IPS-15b (cell line): ENCODE measurements around the gene RSPO1.

Experiments
- H3K27me3 ChIP-seq: one replicate; pipeline ENCODE4 v1.6.1; 2013; ENCODE audit warnings: low read length; ENCODE audit not compliant: control insufficient read depth, insufficient read depth
- H3K36me3 ChIP-seq: one replicate; pipeline ENCODE4 v1.6.1; 2013; ENCODE audit warnings: low read length; ENCODE audit not compliant: control insufficient read depth, insufficient read depth
- H3K4me1 ChIP-seq: one replicate; pipeline ENCODE4 v1.6.1; 2013; ENCODE audit warnings: mild to moderate bottlenecking, low read length; ENCODE audit not compliant: control insufficient read depth, insufficient read depth
- H3K4me3 ChIP-seq: one replicate; pipeline ENCODE4 v1.5.1; 2013; ENCODE audit warnings: low read depth, low read length
- H3K9ac ChIP-seq: one replicate; pipeline ENCODE4 v1.6.1; 2013; ENCODE audit warnings: low read depth, mild to moderate bottlenecking, low read length
- H3K9me3 ChIP-seq: one replicate; pipeline ENCODE4 v1.6.1; 2013; ENCODE audit warnings: mild to moderate bottlenecking, low read length; ENCODE audit not compliant: control insufficient read depth, insufficient read depth

RSPO1 gene

GRCh38 chr1:37667023-37667671 lies 32.5 kb upstream of the RSPO1 start:
- Histone ChIP-seq H3K4me3 (no peak overlapping the region), H3K9ac (no peak overlapping the region), H3K9me3 (no peaks in the 10 kb centered on the region), H3K27me3 (peaks cover 7% of the 10 kb centered on the region), H3K36me3 (no peaks in the 10 kb centered on the region), H3K4me1 (no peaks in the 10 kb centered on the region)

- H3K27me3 ChIP-seq, result peaks cover 7% of the 10 kb centered on the region
- H3K9ac ChIP-seq, result no peak overlapping the region
- no peaks in the 10 kb centered on the region for H3K4me1 ChIP-seq
- H3K9me3 ChIP-seq, result no peaks in the 10 kb centered on the region
- H3K36me3 ChIP-seq, result no peaks in the 10 kb centered on the region
- no peak overlapping the region for H3K4me3 ChIP-seq
These were observed 31.7 kb upstream of the RSPO1 start for GRCh38 chr1:37666241-37666867.

GRCh38 chr1:37663426-37664000 lies 28.8 kb upstream of the RSPO1 start:
- Histone ChIP-seq H3K9me3 (no peaks in the 10 kb centered on the region), H3K36me3 (no peaks in the 10 kb centered on the region), H3K27me3 (peaks cover 2% of the 10 kb centered on the region), H3K4me1 (no peaks in the 10 kb centered on the region), H3K4me3 (no peak overlapping the region), H3K9ac (no peak overlapping the region)

- no peaks in the 10 kb centered on the region for H3K4me1 ChIP-seq
- peaks cover 3% of the 10 kb centered on the region for H3K27me3 ChIP-seq
- H3K36me3 ChIP-seq, result no peaks in the 10 kb centered on the region
- H3K9me3 ChIP-seq, result no peaks in the 10 kb centered on the region
- no peak overlapping the region for H3K4me3 ChIP-seq
- no peak overlapping the region for H3K9ac ChIP-seq
These were observed 27.5 kb upstream of the RSPO1 start for GRCh38 chr1:37662031-37662755.

DNA sequence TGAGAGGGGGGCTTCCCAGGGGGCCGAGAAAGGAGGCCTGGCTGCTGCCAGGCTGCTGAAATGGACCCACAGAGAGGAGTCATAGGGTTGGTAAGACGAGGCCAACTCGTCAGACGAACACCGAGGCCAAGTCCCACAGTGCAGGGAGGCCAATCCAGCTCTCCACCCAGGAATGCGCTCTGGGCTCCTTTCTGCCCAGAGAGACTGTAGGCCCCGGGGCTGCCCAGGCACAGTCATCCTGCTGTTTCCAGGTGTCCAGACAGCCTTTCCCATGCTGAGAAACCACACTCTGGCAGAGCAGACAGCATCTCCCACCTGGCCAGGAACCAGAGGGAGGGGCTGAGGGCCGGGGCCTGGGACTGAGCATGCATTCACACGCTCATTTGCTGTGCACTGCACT lies 26.7 kb upstream of the RSPO1 start:
- no peaks in the 10 kb centered on the region for H3K4me1 ChIP-seq
- no peaks in the 10 kb centered on the region for H3K9me3 ChIP-seq
- H3K36me3 ChIP-seq, result no peaks in the 10 kb centered on the region
- peaks cover 3% of the 10 kb centered on the region for H3K27me3 ChIP-seq
- H3K9ac ChIP-seq, result no peak overlapping the region
- H3K4me3 ChIP-seq, result no peak overlapping the region

DNA sequence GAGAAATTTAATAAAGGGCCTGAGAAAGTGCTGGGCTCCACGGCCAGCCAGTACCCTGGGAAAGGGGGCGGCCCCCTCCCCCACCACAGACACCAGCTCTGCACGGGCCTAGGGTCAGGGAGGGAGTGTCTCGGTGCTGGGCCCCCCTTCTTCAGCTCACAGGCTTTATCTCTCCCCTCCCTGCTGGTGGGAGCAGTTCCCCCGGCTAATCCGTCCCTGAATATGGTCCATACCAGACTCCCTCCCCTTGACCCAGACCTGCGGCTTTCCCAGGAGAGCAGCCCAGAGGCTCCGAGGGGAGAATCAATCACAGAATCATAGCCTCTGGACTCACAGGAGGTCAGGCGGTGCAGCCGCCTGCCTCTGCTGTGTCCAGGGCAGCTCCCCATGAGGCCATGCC lies 26.0 kb upstream of the RSPO1 start:
- no peaks in the 10 kb centered on the region for H3K4me1 ChIP-seq
- H3K36me3 ChIP-seq, result no peaks in the 10 kb centered on the region
- H3K27me3 ChIP-seq, result peaks cover 3% of the 10 kb centered on the region
- no peaks in the 10 kb centered on the region for H3K9me3 ChIP-seq
- H3K4me3 ChIP-seq, result no peak overlapping the region
- no peak overlapping the region for H3K9ac ChIP-seq

GRCh38 chr1:37658486-37658885 lies 23.8 kb upstream of the RSPO1 start:
- H3K36me3 ChIP-seq, result no peaks in the 10 kb centered on the region
- H3K27me3 ChIP-seq, result peaks cover 8% of the 10 kb centered on the region
- no peak overlapping the region for H3K9ac ChIP-seq

GRCh38 chr1:37657620-37658412 lies 23.1 kb upstream of the RSPO1 start:
- H3K9me3 ChIP-seq, result no peaks in the 10 kb centered on the region
- H3K4me3 ChIP-seq, result no peak overlapping the region
- H3K36me3 ChIP-seq, result no peaks in the 10 kb centered on the region
- peaks cover 8% of the 10 kb centered on the region for H3K27me3 ChIP-seq
- H3K4me1 ChIP-seq, result no peaks in the 10 kb centered on the region
- H3K9ac ChIP-seq, result no peak overlapping the region

More at GRCh38 chr1:37658486-37658885, 23.8 kb upstream of the RSPO1 start:
- no peak overlapping the region for H3K4me3 ChIP-seq
- no peaks in the 10 kb centered on the region for H3K9me3 ChIP-seq
- H3K4me1 ChIP-seq, result no peaks in the 10 kb centered on the region

- Histone ChIP-seq H3K9ac (no peak overlapping the region), H3K4me1 (no peaks in the 10 kb centered on the region), H3K4me3 (no peak overlapping the region), H3K27me3 (peaks cover 8% of the 10 kb centered on the region), H3K9me3 (no peaks in the 10 kb centered on the region), H3K36me3 (no peaks in the 10 kb centered on the region)
These were observed 22.2 kb upstream of the RSPO1 start for GRCh38 chr1:37656881-37657280.

- H3K27me3 ChIP-seq, result peaks cover 11% of the 10 kb centered on the region
- no peak overlapping the region for H3K4me3 ChIP-seq
- H3K36me3 ChIP-seq, result no peaks in the 10 kb centered on the region
These were observed 21.3 kb upstream of the RSPO1 start for GRCh38 chr1:37656026-37656425.

DNA sequence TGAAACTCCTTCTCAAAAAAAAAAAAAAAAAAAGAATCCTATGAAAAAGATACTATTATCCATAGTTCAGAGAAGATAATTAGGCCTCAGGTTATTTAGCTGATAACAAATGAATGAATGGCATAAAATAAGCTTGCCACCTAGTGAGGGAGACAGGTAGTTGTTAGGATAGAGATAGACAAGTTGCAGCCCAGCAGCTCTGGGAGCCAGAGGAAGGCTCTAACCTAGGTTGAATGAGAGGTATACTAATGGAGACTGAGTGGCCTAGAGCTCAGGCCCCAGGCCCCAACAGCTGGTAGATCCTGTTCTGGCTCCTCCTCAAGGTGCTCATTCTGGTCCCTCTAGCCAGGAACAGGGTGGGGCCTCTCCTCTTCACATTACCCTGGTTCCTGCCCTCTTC lies 20.6 kb upstream of the RSPO1 start:
- Histone ChIP-seq H3K9ac (no peak overlapping the region), H3K4me3 (no peak overlapping the region), H3K27me3 (peaks cover 11% of the 10 kb centered on the region), H3K4me1 (no peaks in the 10 kb centered on the region), H3K36me3 (no peaks in the 10 kb centered on the region), H3K9me3 (no peaks in the 10 kb centered on the region)

More at GRCh38 chr1:37656026-37656425, 21.3 kb upstream of the RSPO1 start:
- Histone ChIP-seq H3K9ac (no peak overlapping the region), H3K9me3 (no peaks in the 10 kb centered on the region), H3K4me1 (no peaks in the 10 kb centered on the region)
